ENCODE measurements around the gene INSM1.

Gene INSM1

DNA sequence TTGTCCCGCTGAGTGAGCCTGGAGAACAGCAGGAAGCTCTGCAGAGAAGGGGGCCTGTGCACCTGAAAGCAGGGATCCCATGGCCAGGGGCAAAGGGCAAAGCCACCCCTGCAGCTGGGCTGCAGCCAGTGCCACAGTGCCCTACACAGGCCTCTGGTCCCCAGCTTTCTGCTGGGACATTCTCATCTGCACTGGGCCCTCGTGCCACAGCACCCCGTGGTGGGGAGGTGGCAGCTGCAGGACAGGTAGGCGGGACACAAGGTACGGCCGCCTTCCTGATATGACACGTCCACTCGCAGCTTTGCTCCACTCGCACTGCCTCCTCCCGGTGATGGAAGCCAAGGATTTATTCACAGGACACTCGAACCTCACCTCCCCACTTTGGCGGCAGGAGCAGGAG lies 27.2 kb downstream of the INSM1 start:
- TF ChIP-seq CTCF (conservative IDR thresholded peaks at IDR 0.05; ENCODE audit: low read depth, low read length), result no peak
- H3K9ac ChIP-seq, result no peak overlapping the region
- no peaks in the 10 kb centered on the region for H3K79me2 ChIP-seq (ENCODE audit: insufficient read depth, low read depth)

DNA sequence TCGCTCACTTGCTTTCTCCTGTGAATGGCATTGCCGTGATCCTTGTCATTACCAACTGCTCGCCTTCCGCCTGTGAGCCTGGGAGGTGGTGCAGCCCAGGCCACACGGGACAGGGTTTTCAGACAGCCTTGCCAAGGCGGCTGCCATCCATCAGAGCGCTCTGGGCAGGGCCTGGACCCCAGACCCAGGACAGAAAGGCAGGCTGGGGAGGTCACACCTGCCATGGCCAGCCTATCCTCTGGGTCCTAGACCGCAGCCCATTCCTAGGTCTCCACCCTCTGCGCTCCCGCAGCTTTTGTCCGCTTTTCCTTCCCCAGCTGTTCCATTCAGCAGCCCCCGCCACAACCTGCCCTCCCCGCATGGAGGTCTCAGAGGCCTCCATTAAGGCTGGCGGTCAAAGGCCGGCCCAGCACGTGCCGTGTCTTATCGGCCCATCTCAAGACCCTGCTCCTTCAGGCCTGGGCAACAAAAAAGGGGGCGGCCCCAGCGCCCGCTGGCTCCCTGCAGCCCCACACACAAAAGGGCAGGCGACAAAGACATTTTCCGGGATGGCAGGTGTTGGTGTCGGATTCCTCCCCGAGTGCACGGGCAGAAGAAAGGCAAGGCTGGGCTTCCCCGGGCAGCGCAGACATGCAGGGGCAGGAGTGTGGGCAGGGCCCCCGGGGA lies 28.1 kb downstream of the INSM1 start:
- no peak overlapping the region for H2AFZ ChIP-seq (ENCODE audit: low read depth)
- H3K9ac ChIP-seq, result no peak overlapping the region
- H3K4me1 ChIP-seq (ENCODE audit: low read depth, poor library complexity, severe bottlenecking), result no peaks in the 10 kb centered on the region
- H3K36me3 ChIP-seq (ENCODE audit: insufficient read depth), result no peaks in the 10 kb centered on the region
- H3K79me2 ChIP-seq (ENCODE audit: insufficient read depth, low read depth), result no peaks in the 10 kb centered on the region
- H3K4me3 ChIP-seq (IDR thresholded peaks at IDR 0.05; ENCODE audit: insufficient read depth, low read depth, low read length), result no peak overlapping the region
- no peaks in the 10 kb centered on the region for H3K27me3 ChIP-seq (ENCODE audit: insufficient read depth, low read depth)
- H4K20me1 ChIP-seq (ENCODE audit: insufficient read depth), result no peaks in the 10 kb centered on the region
- H3K27ac ChIP-seq, result no peak overlapping the region
- TF ChIP-seq CTCF (conservative IDR thresholded peaks at IDR 0.05; ENCODE audit: low read depth, low read length), result no peak
- H3K4me2 ChIP-seq, result no peak overlapping the region

More for the DNA sequence above, 27.2 kb downstream of the INSM1 start:
- no peaks in the 10 kb centered on the region for H3K36me3 ChIP-seq (ENCODE audit: insufficient read depth)
- no peaks in the 10 kb centered on the region for H3K4me1 ChIP-seq (ENCODE audit: low read depth, poor library complexity, severe bottlenecking)
- H3K27me3 ChIP-seq (ENCODE audit: insufficient read depth, low read depth), result no peaks in the 10 kb centered on the region
- no peak overlapping the region for H3K27ac ChIP-seq
- H4K20me1 ChIP-seq (ENCODE audit: insufficient read depth), result no peaks in the 10 kb centered on the region
- H2AFZ ChIP-seq (ENCODE audit: low read depth), result no peak overlapping the region
- H3K4me2 ChIP-seq, result no peak overlapping the region
- H3K4me3 ChIP-seq (IDR thresholded peaks at IDR 0.05; ENCODE audit: insufficient read depth, low read depth, low read length), result no peak overlapping the region

DNA sequence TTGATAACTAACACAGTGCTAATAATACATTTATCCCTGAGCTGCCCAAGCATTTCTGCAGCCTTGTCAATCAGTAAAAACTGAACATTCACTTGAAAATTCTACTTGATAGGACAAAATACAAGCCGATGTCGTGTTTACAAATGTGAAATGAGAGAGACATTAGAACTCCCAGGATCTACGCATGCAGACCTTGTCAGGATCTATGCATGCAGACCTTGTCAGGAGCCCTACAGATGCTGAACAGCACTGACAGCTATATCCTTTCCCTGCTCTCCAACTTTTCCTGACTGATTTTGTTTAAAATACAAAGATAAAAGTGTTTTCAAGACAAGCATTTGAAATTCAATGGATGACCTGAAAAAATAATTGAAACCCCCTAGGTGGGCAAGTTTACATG lies 28.9 kb downstream of the INSM1 start:
- Histone ChIP-seq H4K20me1 (ENCODE audit: insufficient read depth) (no peaks in the 10 kb centered on the region), H3K79me2 (ENCODE audit: insufficient read depth, low read depth) (no peaks in the 10 kb centered on the region), H3K27ac (no peak overlapping the region), H3K4me3 (IDR thresholded peaks at IDR 0.05; ENCODE audit: insufficient read depth, low read depth, low read length) (no peak overlapping the region), H3K27me3 (ENCODE audit: insufficient read depth, low read depth) (no peaks in the 10 kb centered on the region), H2AFZ (ENCODE audit: low read depth) (no peak overlapping the region), H3K4me2 (no peak overlapping the region), H3K4me1 (ENCODE audit: low read depth, poor library complexity, severe bottlenecking) (no peaks in the 10 kb centered on the region), H3K9ac (no peak overlapping the region), H3K36me3 (ENCODE audit: insufficient read depth) (no peaks in the 10 kb centered on the region)
- TF ChIP-seq CTCF (conservative IDR thresholded peaks at IDR 0.05; ENCODE audit: low read depth, low read length), result no peak

GRCh38 chr20:20398123-20398522 lies 30.2 kb downstream of the INSM1 start:
- H3K4me2 ChIP-seq, result no peak overlapping the region
- H2AFZ ChIP-seq (ENCODE audit: low read depth), result no peak overlapping the region
- H3K9ac ChIP-seq, result no peak overlapping the region
- H3K27me3 ChIP-seq (ENCODE audit: insufficient read depth, low read depth), result no peaks in the 10 kb centered on the region
- no peak overlapping the region for H3K27ac ChIP-seq
- H4K20me1 ChIP-seq (ENCODE audit: insufficient read depth), result no peaks in the 10 kb centered on the region
- no peaks in the 10 kb centered on the region for H3K36me3 ChIP-seq (ENCODE audit: insufficient read depth)
- H3K4me1 ChIP-seq (ENCODE audit: low read depth, poor library complexity, severe bottlenecking), result no peaks in the 10 kb centered on the region
- H3K79me2 ChIP-seq (ENCODE audit: insufficient read depth, low read depth), result no peaks in the 10 kb centered on the region
- no peak for TF ChIP-seq CTCF (conservative IDR thresholded peaks at IDR 0.05; ENCODE audit: low read depth, low read length)
- H3K4me3 ChIP-seq (IDR thresholded peaks at IDR 0.05; ENCODE audit: insufficient read depth, low read depth, low read length), result no peak overlapping the region

All from KMS-11 (cell line).